ENCODE data around the gene ELMO1.

DNA sequence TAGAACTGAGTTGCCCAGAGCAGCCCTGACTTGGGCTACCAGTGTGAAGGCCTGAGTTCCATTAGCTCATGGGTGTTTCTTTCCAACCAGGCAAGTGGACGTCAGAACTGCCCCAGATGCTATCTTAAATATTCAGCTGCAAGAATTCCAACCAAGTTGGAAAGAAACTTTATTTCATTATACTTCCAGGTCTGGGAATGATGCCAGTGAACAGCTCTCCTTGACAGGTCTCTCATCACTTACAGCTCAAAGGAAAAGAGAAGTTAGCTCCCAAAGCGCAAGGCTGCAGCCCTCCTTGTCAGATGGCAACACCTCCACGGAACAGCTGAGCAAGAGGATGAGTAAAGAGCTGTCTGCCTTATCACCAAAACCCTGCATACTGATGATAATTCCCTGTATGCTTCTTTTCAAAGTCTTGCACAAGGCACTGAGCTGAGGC, 468.8 kb downstream of the ELMO1 start:
- TF ChIP-seq, protein P1, sequence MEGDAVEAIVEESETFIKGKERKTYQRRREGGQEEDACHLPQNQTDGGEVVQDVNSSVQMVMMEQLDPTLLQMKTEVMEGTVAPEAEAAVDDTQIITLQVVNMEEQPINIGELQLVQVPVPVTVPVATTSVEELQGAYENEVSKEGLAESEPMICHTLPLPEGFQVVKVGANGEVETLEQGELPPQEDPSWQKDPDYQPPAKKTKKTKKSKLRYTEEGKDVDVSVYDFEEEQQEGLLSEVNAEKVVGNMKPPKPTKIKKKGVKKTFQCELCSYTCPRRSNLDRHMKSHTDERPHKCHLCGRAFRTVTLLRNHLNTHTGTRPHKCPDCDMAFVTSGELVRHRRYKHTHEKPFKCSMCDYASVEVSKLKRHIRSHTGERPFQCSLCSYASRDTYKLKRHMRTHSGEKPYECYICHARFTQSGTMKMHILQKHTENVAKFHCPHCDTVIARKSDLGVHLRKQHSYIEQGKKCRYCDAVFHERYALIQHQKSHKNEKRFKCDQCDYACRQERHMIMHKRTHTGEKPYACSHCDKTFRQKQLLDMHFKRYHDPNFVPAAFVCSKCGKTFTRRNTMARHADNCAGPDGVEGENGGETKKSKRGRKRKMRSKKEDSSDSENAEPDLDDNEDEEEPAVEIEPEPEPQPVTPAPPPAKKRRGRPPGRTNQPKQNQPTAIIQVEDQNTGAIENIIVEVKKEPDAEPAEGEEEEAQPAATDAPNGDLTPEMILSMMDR (optimal IDR thresholded peaks at IDR 0.05 in 1 of 3, IDR thresholded peaks at IDR 0.05 in 1 of 3, conservative IDR thresholded peaks at IDR 0.05 in 1 of 3; ENCODE audit: extremely low read depth in 1 of 3, insufficient read depth in 2 of 3, low read length in 3 of 3), result no peak
- no peak for TF ChIP-seq EZH2 (IDR thresholded peaks at IDR 0.05; ENCODE audit: low read length)

All from keratinocyte (primary cell).